ENCODE measurements around the gene HTRA2.

The HTRA2 gene

GRCh38 chr2:74567881-74568280 is 38.1 kb downstream of the HTRA2 start:
- no peak overlapping the region for H3K4me3 ChIP-seq (ENCODE audit: low read depth, low read length, poor library complexity, severe bottlenecking)
- TF ChIP-seq CTCF (IDR thresholded peaks at IDR 0.05; ENCODE audit: low read length) (no peak), EZH2 (IDR thresholded peaks at IDR 0.05; ENCODE audit: borderline replicate concordance, low read length) (no peak)
- no peaks in the 10 kb centered on the region for H4K20me1 ChIP-seq (ENCODE audit: insufficient read depth, low read length)
- no peak overlapping the region for H3K9ac ChIP-seq (ENCODE audit: low read length)
- no peak overlapping the region for H3K27ac ChIP-seq (ENCODE audit: low read depth, low read length, poor library complexity, severe bottlenecking)
- no peaks in the 10 kb centered on the region for H3K27me3 ChIP-seq (ENCODE audit: insufficient read depth, low read length)
- no peaks in the 10 kb centered on the region for H3K9me2 ChIP-seq (ENCODE audit: low read depth, low read length)
- no peak overlapping the region for H3K4me2 ChIP-seq (ENCODE audit: low read length)
- no peaks in the 10 kb centered on the region for H3K36me3 ChIP-seq (ENCODE audit: insufficient read depth, low read length)
- H3K9me3 ChIP-seq (ENCODE audit: low read length), result no peaks in the 10 kb centered on the region
- H3K79me2 ChIP-seq (ENCODE audit: insufficient read depth, low read length), result no peaks in the 10 kb centered on the region
- peaks cover 13% of the 10 kb centered on the region for H3K4me1 ChIP-seq (ENCODE audit: insufficient read depth, low read length, severe bottlenecking)
- no peak overlapping the region for H2AFZ ChIP-seq (ENCODE audit: low read length)
- no peaks in the 10 kb centered on the region for H3F3A ChIP-seq (ENCODE audit: insufficient read depth, low read length)

GRCh38 chr2:74569686-74570085 is 40.0 kb downstream of the HTRA2 start:
- Histone ChIP-seq H3K9me2 (ENCODE audit: low read depth, low read length) (no peaks in the 10 kb centered on the region), H3K4me3 (ENCODE audit: low read depth, low read length, poor library complexity, severe bottlenecking) (no peak overlapping the region), H3K27me3 (ENCODE audit: insufficient read depth, low read length) (no peaks in the 10 kb centered on the region)

GRCh38 chr2:74571058-74571457 is 41.3 kb downstream of the HTRA2 start:
- H3K36me3 ChIP-seq (ENCODE audit: insufficient read depth, low read length), result no peaks in the 10 kb centered on the region
- H3K27me3 ChIP-seq (ENCODE audit: insufficient read depth, low read length), result no peaks in the 10 kb centered on the region
- no peaks in the 10 kb centered on the region for H4K20me1 ChIP-seq (ENCODE audit: insufficient read depth, low read length)
- no peaks in the 10 kb centered on the region for H3K9me3 ChIP-seq (ENCODE audit: low read length)
- H3K9me2 ChIP-seq (ENCODE audit: low read depth, low read length), result no peaks in the 10 kb centered on the region
- TF ChIP-seq CTCF (IDR thresholded peaks at IDR 0.05; ENCODE audit: low read length) (no peak), EZH2 (IDR thresholded peaks at IDR 0.05; ENCODE audit: borderline replicate concordance, low read length) (no peak)
- no peak overlapping the region for H2AFZ ChIP-seq (ENCODE audit: low read length)
- no peak overlapping the region for H3K4me3 ChIP-seq (ENCODE audit: low read depth, low read length, poor library complexity, severe bottlenecking)
- no peak overlapping the region; the same call in 1 of the 2 replicates for H3K4me2 ChIP-seq (ENCODE audit: low read length)
- H3K4me1 ChIP-seq (ENCODE audit: insufficient read depth, low read length, severe bottlenecking), result peaks cover 25% of the 10 kb centered on the region
- H3K79me2 ChIP-seq (ENCODE audit: insufficient read depth, low read length), result no peaks in the 10 kb centered on the region
- no peaks in the 10 kb centered on the region for H3F3A ChIP-seq (ENCODE audit: insufficient read depth, low read length)
- no peak overlapping the region for H3K9ac ChIP-seq (ENCODE audit: low read length)
- no peak overlapping the region for H3K27ac ChIP-seq (ENCODE audit: low read depth, low read length, poor library complexity, severe bottlenecking)

More at GRCh38 chr2:74569686-74570085, 40.0 kb downstream of the HTRA2 start:
- Histone ChIP-seq H3K9ac (ENCODE audit: low read length) (no peak overlapping the region), H3K4me1 (ENCODE audit: insufficient read depth, low read length, severe bottlenecking) (peaks cover 25% of the 10 kb centered on the region), H3K4me2 (ENCODE audit: low read length) (no peak overlapping the region), H3K9me3 (ENCODE audit: low read length) (no peaks in the 10 kb centered on the region), H3K27ac (ENCODE audit: low read depth, low read length, poor library complexity, severe bottlenecking) (no peak overlapping the region), H4K20me1 (ENCODE audit: insufficient read depth, low read length) (no peaks in the 10 kb centered on the region), H3F3A (ENCODE audit: insufficient read depth, low read length) (no peaks in the 10 kb centered on the region), H2AFZ (ENCODE audit: low read length) (no peak overlapping the region), H3K36me3 (ENCODE audit: insufficient read depth, low read length) (no peaks in the 10 kb centered on the region), H3K79me2 (ENCODE audit: insufficient read depth, low read length) (no peaks in the 10 kb centered on the region)
- TF ChIP-seq CTCF (IDR thresholded peaks at IDR 0.05; ENCODE audit: low read length), result no peak
- TF ChIP-seq EZH2 (IDR thresholded peaks at IDR 0.05; ENCODE audit: borderline replicate concordance, low read length), result no peak

All from OCI-LY1 (cell line).